Neural crest cell (in vitro differentiated cells): Measurements from ENCODE around the gene ANO4. TPM values are rescaled to one million over a fixed set of nuclear protein-coding genes. Genes with fewer than 3 reads are reported as not detected.

Source experiments
- DNase-seq: peaks from one replicate; pipeline ENCODE4 v3.0.0; 2021; ENCODE audit warnings: low read depth, mixed read lengths, low spot score
- H3K27ac Mint-ChIP-seq: one replicate; pipeline ENCODE4 v1.8.0; 2021; ENCODE audit warnings: mild to moderate bottlenecking, mixed read lengths; ENCODE audit not compliant: unreplicated experiment
- H3K27me3 Mint-ChIP-seq: 2 replicates; pipeline ENCODE4 v1.8.0; 2021; ENCODE audit warnings: low read depth, mild to moderate bottlenecking, mixed read lengths
- H3K36me3 Mint-ChIP-seq: 2 replicates; pipeline ENCODE4 v1.8.0; 2021; ENCODE audit warnings: low read depth, mild to moderate bottlenecking, mixed read lengths
- H3K4me1 Mint-ChIP-seq: 2 replicates; pipeline ENCODE4 v1.8.0; 2021; ENCODE audit warnings: mixed read lengths
- H3K4me3 Mint-ChIP-seq: one replicate; pipeline ENCODE4 v1.8.0; 2021; ENCODE audit warnings: mild to moderate bottlenecking, mixed read lengths
- H3K9me3 Mint-ChIP-seq: 2 replicates; pipeline ENCODE4 v1.8.0; 2021; ENCODE audit warnings: mixed read lengths
- CTCF ChIP-seq: fragments of 200-600 bp; sonication (generic); conservative IDR thresholded peaks from 2 replicates; pipeline ENCODE4 v1.5.0; 2021; ENCODE audit warnings: antibody characterized with exemption, mild to moderate bottlenecking
- long read RNA-seq: library from polyadenylated mRNA; unstranded; transcript quantifications from one replicate; pipeline ENCODE4 v2.0.0, GENCODE V29; 2020
- total RNA-seq: library from RNA; stranded (reverse); gene quantifications from 2 replicates; pipeline ENCODE4 v1.2.1, GENCODE V29; 2021

ANO4 gene
- 0.23 and 0.61 TPM in 2 replicates for total RNA-seq
- long read RNA-seq: 0 reads

GRCh38 chr12:100794441-100795173, at the start of gene ANO4:
Gene ANO4 (plus strand): TSS chr12:100794776. CDS start chr12:100901786, 107,010 bp downstream.
- peak; percentile 5 for DNase-seq
- no peak for TF ChIP-seq CTCF
- Mint-ChIP-seq H3K27ac (peak within 1 kb of the TSS; percentile 63), H3K4me1 (peaks cover 18% of the 10 kb centered on the region), H3K9me3 (no peaks in the 10 kb centered on the region), H3K4me3 (peak within 1 kb of the TSS; percentile 80), H3K36me3 (no peaks in the 10 kb centered on the region), H3K27me3 (peaks cover 14% of the 10 kb centered on the region)

DNA sequence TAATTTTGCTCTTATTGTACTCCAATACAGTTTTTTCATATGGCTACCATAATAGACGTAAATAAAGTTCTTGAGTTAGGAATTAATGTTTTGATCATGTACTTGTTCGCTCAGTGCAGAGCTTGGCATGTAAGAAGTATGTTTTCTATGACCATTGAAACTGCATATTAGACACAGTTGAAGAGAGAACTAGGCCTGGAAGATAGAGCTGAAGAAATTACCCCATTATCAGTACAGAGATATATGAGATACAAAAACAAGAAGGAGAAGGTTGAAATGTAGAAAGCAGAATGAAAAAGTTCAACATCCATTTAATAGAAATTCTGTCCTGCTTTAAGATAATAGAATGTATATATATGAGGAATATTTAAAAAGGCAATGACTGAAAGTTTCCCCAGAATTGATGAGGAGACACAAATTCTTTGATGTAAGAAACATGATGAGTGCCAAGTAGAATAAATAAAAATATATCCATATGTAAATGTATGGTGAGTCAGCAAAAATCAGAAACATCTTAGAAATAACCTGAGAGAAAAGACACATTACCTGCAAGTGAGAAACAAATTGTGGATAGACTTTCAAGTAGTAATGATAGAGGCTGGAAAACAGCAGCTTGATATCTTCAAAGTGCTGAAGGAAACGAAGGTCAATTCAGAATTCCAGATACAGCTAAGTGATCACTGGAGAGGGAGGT, 49.1 kb upstream of the ANO4 start:
- no peaks in the 10 kb centered on the region for H3K4me1 Mint-ChIP-seq
- H3K36me3 Mint-ChIP-seq: no peaks in the 10 kb centered on the region
- no peak for DNase-seq
- no peak overlapping the region for H3K4me3 Mint-ChIP-seq
- H3K27me3 Mint-ChIP-seq: peaks cover 3% of the 10 kb centered on the region
- H3K27ac Mint-ChIP-seq: no peak overlapping the region
- no peak for TF ChIP-seq CTCF
- peaks cover 9% of the 10 kb centered on the region for H3K9me3 Mint-ChIP-seq

- H3K36me3 Mint-ChIP-seq: no peaks in the 10 kb centered on the region
- H3K27ac Mint-ChIP-seq: no peak overlapping the region
- no peaks in the 10 kb centered on the region for H3K9me3 Mint-ChIP-seq
- TF ChIP-seq CTCF: no peak
- no peak overlapping the region for H3K4me3 Mint-ChIP-seq
- no peaks in the 10 kb centered on the region for H3K27me3 Mint-ChIP-seq
- H3K4me1 Mint-ChIP-seq: no peaks in the 10 kb centered on the region
- DNase-seq: no peak
Measured at GRCh38 chr12:100752841-100753240, 41.7 kb upstream of the ANO4 start.

DNA sequence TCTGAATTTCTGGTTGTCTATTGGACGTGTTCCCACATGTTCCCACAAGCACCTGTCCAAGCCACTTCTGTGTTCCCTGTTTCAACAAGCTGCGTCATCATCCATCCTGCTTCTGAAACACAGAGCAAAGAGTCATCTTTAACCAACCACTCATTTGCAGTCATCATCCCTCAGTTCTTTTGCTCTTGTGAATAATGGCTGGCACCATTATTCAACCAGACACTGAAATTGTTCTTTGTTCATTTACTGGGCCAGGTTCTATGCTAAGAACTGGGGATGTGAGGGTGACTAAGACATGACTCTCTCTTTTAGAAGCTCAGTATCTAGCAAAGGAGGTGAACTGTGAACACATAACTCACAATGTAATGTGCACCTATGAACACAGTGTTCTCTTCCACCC, 40.7 kb upstream of the ANO4 start:
- no peaks in the 10 kb centered on the region for H3K36me3 Mint-ChIP-seq
- TF ChIP-seq CTCF: no peak
- no peaks in the 10 kb centered on the region for H3K9me3 Mint-ChIP-seq
- no peak overlapping the region for H3K27ac Mint-ChIP-seq
- no peak overlapping the region for H3K4me3 Mint-ChIP-seq
- H3K27me3 Mint-ChIP-seq: no peaks in the 10 kb centered on the region
- DNase-seq: no peak
- no peaks in the 10 kb centered on the region for H3K4me1 Mint-ChIP-seq

GRCh38 chr12:100755186-100755585, 39.4 kb upstream of the ANO4 start:
- H3K27me3 Mint-ChIP-seq: no peaks in the 10 kb centered on the region
- H3K4me3 Mint-ChIP-seq: no peak overlapping the region
- no peaks in the 10 kb centered on the region for H3K9me3 Mint-ChIP-seq
- H3K36me3 Mint-ChIP-seq: no peaks in the 10 kb centered on the region
- TF ChIP-seq CTCF: no peak
- DNase-seq: no peak
- no peak overlapping the region for H3K27ac Mint-ChIP-seq
- no peaks in the 10 kb centered on the region for H3K4me1 Mint-ChIP-seq
